CD4-positive, alpha-beta T cell treated with Interleukin-15 for 1 hour (primary cell): ENCODE results near the gene COL8A1.

Experiments
- DNase-seq: peaks from one replicate; pipeline ENCODE4 v3.0.0-alpha.2; 2020

Gene COL8A1

DNA sequence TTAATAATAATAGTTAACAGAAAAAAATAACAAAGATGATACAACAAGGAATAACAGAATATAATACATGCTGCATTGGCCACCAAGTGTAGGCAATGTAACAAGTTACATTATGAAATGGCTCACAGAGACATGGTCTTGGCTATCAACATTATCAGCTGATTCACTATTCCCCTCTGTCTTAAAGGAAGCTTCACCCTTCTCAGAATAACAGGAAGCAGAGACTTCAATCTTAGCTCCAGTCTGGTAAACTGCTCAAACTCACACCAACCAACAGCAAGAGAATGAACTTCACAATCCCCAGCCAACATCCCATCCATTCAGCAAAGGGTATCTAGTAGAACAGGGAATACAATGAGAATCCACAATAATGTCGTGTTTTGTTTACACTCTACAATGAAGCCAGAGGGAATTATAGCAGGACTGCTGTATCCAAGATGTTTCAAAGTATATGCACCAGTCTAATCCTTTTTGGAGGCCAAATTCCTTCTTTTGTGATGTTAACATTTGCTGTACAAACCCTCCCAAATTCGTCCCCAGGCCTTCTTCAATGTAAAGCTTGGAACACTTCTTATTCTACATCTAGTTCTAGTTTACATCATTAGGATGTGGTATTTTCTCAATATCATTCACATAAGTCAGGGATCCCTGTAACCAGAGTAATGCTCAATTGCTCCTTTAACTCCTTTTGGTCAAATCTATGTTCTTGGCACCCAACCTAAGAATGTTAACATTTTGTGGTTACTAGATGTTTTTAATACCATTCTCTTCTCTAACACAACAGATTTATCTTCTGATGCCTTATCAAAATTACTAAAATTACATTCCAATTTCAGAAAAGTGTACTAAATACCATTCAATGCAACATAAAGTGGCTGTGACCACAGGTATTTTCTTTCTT lies 126.9 kb downstream of the COL8A1 start:
- no peak for DNase-seq

DNA sequence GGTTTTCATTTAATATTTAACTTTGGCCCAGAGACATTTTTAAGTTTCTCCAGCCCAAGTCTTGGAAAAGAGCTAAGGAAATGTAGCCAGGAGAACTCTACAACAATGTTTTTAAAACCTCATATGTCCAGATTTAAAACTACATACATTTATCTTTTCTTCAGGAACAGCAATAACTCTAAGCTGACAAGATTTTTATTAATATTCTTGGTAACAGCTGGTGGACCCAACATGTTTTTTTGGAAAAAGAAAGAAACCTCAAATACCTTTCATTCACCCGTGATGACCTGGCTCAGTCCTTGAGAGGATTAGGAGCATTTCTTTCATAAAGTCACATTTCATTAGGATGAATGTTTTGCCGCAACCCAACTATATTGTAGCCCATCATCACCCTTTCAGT lies 128.9 kb downstream of the COL8A1 start:
- no peak for DNase-seq

DNA sequence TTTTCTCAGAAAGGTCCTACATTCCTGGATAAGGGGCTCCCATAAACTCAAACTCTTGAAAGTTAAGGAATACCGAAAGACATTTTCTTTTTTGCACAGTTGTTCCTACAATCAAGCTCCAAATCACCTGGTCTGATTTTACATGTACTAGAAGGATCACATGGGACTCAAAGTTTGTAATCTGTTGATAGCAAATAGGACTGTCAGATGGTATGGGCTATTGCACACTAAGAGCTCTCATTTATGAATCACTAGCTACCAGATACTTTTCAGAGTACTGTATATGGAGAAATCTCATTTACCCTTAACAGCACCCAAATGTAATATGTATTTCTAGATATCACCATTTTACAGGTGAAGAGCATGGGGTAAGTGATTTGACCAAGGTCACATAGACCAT lies 129.7 kb downstream of the COL8A1 start:
- no peak for DNase-seq

DNA sequence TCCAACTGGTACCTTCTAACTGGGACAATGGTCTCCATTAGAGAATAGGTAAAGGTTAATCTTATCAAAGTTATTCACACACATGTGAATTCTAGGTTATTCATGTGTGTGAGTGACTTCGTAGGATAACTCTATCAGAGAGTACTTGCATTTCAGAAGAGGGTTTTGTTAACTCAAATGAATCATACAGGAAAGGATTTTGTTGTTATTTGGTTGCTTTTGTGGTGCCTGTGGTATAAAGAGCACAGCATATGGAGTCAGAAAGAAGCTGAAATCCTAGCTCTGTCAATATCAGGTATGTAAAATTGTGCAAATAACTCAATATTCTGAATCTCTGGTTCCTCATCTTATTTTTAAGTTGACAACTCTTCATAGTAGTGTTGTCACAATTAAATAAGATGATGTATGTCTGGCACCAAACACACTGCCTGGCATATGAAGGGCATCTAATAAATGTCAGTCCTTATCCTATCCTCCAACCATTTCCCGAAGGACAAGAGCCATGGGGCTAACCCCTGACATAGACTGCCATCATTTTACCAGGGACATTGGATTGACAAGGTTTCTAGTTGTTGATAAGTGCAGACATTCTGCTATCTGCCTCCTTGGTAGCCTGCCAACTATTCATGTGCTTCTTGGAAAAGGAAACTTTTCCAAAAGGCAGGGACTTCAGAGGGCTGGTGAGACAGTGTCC lies 130.6 kb downstream of the COL8A1 start:
- no peak for DNase-seq

DNA sequence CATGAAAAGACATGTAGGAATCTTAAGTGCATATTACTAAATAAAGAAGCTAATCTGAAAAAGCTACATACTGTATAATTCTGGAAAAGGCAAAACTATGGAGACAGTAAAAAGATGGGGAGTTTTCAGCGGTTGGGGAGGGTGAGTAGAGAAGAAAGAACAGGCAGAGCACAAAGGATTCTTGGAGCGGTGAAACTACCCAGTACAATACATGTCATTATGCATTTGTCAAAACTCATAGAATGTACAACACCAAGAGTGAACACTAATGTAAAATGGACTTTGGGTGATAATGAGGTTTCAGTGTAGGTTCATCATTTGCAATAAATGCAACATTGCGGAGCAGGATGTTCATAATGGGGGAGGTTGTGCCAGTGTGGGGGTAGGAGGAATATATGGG lies 133.8 kb downstream of the COL8A1 start:
- no peak for DNase-seq

DNA sequence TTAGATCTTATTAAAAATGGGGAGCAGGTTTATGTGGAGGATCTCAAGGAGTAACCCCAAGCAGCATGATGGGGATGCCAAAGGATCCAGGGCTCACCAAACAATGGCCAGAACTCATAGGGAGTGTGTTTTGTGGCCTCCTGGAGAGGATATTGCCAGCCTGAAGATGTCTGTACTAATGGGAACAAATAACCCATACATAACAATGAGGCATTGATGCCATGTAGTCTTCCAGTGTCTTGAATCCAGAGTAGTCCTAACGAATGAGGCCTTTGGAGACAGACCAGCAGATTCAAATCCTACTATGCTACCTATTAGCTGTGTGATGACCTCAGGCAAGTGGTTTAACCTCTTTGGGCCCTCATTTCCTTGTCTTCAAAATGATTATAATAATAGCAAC lies 134.3 kb downstream of the COL8A1 start:
- no peak for DNase-seq

DNA sequence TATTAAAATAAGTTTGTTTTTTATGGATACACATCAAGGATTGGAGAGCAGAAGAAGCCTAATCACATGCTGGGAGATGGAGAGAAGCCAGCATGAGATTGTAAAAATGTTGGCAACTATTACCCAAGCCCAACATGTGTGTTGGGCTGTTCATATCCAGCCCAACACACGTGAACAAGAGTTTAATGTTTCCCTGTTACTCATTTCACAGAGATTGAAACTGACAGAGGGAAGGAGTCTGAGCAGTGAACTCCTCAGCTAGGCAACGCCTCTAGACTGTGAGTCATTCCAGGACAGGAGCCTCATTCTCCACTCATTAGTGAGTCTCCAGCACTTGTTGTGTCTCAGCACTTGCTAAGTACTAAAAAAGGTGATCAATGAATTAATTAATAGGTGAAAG lies 136.1 kb downstream of the COL8A1 start:
- no peak for DNase-seq

DNA sequence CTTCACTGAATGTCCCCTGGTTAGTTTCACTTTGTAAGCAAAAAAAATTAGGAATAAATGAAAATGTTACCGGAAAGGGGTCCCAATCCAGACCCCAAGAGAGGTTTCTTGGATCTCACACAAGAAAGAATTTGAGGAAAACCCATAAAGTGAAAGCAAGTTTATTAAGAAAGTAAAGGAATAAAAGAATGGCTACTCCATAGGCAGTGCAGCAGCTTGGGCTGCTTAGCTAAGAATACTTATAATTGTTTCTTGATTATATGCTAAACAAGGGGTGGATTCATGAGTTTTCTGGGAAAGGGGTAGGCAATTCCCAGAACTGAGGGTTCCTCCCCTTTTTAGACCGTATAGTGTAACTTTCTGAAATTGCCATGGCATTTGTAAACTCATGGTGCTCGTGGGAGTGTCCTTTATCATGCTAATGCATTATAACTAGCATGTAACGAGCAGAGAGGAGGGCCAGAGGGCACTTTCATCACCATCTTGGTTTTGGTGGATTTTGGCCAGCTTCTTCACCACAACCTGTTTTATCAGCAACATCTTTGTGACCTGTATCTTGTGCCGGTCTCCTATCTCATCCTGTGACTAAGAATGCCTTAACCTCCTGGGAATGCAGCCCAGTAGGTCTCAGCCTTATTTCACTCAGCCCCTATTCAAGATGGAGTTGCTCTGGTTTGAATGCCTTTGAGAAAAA lies 138.3 kb downstream of the COL8A1 start:
- no peak for DNase-seq

DNA sequence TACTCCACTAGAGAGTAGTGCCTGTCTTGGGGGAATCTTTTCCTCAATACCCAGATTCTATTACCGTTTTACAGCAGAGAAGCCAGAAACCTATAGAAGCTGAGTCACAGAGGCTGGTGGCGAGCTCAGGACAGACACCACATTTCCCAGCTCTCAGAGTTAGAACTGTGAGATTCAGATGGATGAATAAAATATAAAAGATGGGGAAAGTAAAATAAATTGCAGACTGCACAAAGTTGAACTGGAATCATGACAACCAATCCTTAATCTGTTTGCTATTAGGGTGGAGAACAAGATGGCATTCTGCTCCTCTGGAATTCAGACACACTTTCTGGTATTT lies 138.8 kb downstream of the COL8A1 start:
- no peak for DNase-seq

DNA sequence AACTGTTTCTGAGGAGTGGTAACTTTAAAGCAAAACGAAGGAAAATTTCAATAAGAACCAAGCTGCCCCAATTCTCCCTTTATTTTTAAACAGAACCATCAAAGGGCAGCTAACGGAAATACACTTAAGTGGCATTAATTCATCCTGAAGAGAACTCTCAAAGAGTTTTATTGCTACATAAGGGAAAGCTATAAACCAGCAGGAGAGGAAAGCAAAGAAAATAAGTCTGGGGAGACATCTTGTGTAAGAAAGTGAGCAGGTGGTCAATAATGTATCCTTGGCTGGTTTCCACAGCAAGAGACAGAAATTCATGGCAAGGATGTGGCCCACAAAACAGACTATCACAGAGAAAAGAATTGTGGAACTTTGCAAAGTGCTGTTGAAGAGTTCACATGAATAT lies 139.3 kb downstream of the COL8A1 start:
- DNase-seq, result no peak

DNA sequence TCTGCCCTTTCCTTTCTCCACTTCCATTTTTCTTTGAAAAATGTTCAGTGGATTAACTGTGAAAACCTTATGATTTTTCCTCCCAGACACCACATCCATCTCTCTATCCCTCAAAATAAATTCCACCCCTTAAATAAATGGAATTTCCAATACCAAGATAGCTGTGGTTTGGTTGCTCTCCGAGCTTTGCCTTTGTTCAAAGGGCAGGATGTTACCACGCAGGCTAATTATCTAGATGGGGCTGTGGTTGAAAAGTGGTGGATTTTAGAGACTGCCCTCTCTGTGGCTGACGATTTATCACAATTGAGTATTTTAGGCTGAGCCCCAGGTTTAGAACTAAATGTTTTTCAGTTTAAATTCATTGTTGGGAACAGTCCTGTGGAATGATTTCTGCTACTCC lies 142.4 kb downstream of the COL8A1 start:
- DNase-seq, result no peak

DNA sequence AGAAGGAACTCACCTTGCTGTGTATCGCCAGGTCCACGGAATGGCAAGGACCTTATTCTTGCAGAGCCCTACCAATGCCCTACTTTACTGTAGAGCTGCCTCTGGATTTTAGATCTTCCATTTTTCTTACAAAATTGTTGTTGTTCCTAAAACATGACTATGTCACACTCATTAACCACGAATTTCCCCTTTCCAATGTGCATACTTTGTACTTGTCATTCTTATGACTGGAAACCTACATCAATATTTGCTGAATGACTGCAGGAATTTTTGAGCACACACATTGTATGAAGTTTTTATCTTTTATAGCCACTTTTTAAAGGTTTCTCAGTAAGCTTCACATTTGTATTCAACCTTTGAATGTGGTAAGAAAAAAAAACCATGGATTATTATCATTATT lies 143.4 kb downstream of the COL8A1 start:
- DNase-seq, result no peak

DNA sequence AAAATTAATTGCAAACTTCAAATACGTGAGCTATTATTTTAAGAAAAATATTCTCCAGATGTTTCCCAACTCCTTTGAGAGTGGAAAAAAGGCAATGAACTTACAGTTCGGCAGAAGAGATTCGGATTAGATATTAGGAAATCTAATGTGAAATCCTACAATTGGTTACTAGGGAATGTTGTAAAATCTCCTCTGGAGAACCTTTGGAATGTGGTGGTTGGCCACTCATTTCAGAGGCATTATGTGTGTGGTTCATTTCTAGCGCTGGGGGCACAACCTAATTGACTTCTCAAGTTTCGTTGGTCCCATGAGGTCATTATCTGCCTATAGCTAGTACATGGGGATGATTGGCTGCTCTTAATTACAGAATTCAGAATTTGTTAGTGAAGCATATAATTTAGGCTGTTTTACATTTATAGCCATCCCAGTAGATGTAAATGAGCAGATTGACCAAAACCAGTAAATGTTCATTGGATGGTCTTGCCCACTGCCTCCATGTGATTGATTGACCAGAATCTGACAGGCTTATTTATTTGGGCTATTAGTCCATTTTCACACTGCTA lies 144.7 kb downstream of the COL8A1 start:
- DNase-seq, result no peak

DNA sequence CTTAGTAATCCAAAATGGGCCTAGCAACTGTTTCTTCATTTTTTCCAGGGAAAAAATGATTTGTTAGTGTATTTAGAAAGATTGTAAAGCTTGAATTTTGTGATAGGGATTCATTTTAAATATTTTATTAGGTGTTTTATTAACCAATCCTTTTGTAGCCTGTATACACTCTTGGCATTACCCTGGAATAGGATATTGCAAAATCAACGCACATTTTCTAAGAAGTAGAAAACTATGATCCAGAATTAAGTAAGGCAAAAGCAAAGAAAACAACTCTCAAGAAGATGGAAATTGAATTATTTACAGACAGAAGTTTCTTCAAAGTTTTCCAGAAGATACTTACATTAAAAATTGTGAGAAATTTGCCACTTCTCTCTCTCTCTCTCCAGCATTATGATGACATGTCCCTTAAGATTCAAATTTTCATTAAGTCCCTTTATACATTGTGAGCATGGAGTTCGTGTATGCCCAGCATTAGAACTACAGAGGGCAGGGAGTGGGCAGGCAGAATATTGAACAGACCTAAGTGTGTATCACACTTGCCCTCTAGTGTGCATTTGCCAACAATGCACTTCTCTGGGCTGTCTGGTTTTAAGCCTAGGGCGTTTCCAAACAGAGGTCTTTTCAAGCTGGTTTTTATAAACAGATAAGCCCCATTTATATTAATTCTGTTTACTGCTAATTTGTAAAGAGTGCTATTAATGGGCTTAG lies 150.8 kb downstream of the COL8A1 start:
- no peak for DNase-seq

DNA sequence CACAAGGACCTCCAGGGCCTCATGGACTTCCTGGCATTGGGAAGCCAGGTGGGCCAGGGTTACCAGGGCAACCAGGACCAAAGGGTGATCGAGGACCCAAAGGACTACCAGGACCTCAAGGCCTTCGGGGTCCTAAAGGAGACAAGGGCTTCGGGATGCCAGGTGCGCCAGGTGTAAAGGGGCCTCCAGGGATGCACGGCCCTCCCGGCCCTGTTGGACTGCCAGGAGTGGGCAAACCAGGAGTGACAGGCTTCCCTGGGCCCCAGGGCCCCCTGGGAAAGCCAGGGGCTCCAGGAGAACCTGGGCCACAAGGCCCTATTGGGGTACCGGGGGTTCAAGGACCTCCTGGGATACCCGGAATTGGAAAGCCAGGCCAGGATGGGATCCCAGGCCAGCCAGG lies 156.1 kb downstream of the COL8A1 start:
- DNase-seq, result no peak

DNA sequence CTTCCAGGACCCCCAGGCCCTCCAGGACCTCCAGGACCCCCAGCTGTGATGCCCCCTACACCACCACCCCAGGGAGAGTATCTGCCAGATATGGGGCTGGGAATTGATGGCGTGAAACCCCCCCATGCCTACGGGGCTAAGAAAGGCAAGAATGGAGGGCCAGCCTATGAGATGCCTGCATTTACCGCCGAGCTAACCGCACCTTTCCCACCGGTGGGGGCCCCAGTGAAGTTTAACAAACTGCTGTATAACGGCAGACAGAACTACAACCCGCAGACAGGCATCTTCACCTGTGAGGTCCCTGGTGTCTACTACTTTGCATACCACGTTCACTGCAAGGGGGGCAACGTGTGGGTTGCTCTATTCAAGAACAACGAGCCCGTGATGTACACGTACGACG lies 157.2 kb downstream of the COL8A1 start:
- DNase-seq, result no peak

DNA sequence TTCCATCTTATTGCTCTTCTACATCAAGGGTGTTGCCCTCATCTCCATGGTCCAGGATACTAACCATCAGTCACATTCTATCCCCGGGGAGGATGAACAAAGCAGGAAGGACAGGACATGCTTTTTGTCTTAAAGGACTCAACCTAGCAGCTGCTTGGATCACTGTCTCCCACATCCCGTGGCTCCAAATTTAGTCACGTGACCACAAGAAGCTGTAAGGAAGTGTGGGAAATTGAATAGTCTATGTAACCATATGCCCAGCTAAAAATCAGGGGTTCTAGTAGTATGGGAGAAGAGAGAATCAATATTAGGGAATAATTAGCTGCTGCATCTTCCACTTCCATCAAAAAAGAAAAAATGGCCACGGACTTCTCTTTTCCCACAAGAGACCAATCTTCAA lies 161.0 kb downstream of the COL8A1 start:
- DNase-seq, result no peak

DNA sequence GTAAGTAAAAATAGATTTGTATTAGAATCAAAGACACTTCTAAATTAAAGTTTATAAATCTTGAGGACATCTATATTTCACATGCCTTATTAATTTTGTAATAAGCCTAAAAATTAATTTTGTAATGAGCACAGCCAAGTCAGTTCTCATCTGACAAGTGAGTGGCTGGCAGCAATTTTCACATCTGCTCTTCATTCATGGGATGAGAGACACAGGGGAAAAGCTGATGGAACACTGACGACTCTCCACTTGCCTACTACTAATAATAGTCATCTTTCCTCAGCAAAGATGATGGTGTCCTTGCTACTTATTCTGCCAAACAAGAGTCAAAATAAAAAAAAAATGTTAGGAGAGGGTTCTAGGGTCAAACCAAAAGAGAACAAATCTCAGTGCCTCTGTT lies 164.9 kb downstream of the COL8A1 start:
- no peak for DNase-seq

DNA sequence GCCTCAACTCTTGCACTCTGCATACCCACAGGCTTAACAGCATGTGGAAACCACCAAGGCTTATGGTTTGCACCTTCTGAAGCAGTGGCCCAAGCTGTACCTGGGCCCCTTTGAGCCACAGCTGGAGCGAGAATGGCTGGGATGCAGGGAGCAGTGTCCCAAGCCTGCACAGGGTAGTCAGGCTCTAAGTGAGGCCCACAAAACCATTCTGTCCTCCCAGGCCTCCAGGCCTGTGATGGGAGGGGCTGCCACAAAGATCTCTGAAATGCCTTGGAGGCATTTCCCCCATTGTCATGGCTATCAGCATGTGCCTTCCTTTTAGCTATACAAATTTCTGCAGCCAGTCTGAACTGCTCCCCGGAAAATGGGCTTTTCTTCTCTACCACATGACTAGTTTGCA lies 166.8 kb downstream of the COL8A1 start:
- no peak for DNase-seq

DNA sequence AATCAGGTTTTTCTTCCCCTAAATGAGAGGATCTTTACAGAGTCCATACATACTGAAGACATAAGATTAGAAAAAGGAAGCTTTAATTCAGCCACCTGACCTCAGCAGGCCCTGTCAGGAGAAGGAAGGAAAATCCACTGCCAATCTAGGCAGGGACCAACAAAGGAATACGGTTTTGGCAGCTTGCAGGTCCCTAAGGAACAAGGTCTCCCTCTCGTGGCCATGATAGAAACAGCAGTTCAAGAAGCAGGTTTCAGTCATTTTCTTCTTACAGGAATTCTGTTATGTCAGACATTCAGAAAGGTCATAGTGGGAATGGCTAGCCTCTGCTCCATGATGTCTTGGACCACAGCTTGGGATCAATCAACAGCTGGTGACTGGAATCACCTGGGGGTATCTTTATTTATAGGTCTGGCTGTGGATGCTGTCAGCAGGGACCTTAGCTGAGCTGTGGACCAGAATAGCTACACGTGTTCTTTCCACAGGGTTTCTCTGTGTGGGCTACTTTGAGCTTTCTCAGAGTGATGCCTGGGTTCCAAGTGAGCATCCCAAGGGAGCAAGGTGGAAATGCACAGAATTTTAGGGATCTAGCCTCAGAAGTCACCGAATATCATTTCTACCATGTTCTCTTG lies 169.9 kb downstream of the COL8A1 start:
- DNase-seq, result peak; percentile 23

DNA sequence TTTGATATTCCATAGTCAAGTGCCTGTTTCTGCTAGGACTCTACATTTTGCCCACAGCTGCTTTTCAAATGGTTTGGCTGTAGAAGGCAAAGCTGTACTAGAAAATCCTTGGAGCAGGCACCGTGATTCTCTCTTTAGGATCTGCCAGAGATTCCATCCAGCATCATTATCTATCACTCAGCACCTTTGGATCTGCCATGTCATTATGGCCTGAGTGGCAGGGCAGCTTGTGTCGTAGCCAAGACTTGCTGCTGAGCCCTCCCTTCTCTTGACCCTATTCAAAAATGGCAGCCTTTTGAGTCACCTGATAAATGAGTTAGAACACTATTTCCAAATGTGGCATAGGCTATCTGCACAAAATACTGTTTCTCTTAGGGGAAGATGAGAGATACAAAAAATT lies 171.2 kb downstream of the COL8A1 start:
- no peak for DNase-seq

DNA sequence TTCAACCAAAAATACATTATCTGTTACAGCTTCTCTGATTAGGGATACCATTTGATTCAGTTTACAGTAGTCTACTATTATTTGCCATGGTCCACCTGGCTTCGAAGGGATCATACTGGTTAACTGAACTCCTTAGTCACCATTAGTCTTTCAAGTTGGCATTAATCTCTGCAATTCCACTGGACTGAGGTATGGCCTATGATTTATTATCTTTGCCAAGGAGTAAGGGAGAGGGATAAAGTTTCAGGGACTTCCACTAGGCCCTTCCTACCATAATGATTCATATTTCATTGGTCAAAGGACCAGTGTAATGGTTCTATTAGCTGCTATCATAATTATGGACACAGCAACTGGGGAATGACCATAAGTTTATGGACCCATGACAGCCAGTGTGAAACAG lies 172.0 kb downstream of the COL8A1 start:
- no peak for DNase-seq

DNA sequence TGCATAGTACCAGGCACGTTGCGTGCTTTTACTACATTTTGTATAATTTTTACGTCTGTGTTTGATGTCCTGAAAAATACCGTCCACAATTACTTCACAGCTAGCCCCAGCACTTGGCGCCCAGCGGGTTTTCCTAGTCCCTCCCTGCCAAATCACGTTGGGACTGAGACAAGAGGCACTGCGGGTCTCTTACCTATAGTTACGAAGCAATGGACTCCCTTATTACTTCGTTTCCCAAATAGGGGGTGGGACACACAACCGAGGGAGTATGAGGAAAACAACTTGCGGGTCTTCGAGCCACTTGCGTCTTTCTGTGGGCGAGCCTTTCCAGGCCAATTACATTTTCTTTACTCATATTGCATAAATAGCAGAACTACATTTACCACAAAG lies 178.6 kb downstream of the COL8A1 start:
- no peak for DNase-seq
